Measurements from ENCODE around the gene TEC. TPM values are rescaled to one million over a fixed set of nuclear protein-coding genes. Genes with fewer than 3 reads are reported as not detected.

The TEC gene
- total and polyA plus RNA-seq, 9 of the 15 experiments (the other 6 are each of a cell fraction or from before 2014, with no cell fraction given) = 5.3 to 14.7 (median 8.8) TPM

- TF ChIP-seq TAF1 (IDR thresholded peaks at IDR 0.05; ENCODE audit: control insufficient read depth, extremely low read depth, insufficient read depth, low read length, severe bottlenecking) = no peak
- TF ChIP-seq CBX8 (IDR thresholded peaks at IDR 0.05; ENCODE audit: borderline replicate concordance, extremely low read depth, low read depth, low read length, poor library complexity, severe bottlenecking) = no peak
- TF ChIP-seq MIER1 (IDR thresholded peaks at IDR 0.05; ENCODE audit: low read depth) = no peak
- no peak for TF ChIP-seq PYGO2 (tag; IDR thresholded peaks at IDR 0.05)
- no peak for TF ChIP-seq GABPA (tag; conservative IDR thresholded peaks at IDR 0.05; ENCODE audit: low read depth)
- TF ChIP-seq CBX3 (IDR thresholded peaks at IDR 0.05; ENCODE audit: borderline replicate concordance in 1 of 2, low read length in 2 of 2) = no peak
- TF ChIP-seq MAFF (IDR thresholded peaks at IDR 0.05; ENCODE audit: low read length) = no peak
- no peak; the same call in 1 of the 2 replicates for TF ChIP-seq TFAP4 (CRISPR knock-in tag; IDR thresholded peaks at IDR 0.05; ENCODE audit: borderline replicate concordance)
- TF ChIP-seq, protein P1, sequence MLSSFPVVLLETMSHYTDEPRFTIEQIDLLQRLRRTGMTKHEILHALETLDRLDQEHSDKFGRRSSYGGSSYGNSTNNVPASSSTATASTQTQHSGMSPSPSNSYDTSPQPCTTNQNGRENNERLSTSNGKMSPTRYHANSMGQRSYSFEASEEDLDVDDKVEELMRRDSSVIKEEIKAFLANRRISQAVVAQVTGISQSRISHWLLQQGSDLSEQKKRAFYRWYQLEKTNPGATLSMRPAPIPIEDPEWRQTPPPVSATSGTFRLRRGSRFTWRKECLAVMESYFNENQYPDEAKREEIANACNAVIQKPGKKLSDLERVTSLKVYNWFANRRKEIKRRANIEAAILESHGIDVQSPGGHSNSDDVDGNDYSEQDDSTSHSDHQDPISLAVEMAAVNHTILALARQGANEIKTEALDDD (IDR thresholded peaks at IDR 0.05) = peak; percentile 98
- no peak for TF ChIP-seq EZH2 (IDR thresholded peaks at IDR 0.05; ENCODE audit: borderline replicate concordance, low read depth, low read length)
- no peak for TF ChIP-seq GTF3C2 (IDR thresholded peaks at IDR 0.05; ENCODE audit: borderline replicate concordance, extremely low read depth, insufficient read length)
- TF ChIP-seq, protein P2, sequence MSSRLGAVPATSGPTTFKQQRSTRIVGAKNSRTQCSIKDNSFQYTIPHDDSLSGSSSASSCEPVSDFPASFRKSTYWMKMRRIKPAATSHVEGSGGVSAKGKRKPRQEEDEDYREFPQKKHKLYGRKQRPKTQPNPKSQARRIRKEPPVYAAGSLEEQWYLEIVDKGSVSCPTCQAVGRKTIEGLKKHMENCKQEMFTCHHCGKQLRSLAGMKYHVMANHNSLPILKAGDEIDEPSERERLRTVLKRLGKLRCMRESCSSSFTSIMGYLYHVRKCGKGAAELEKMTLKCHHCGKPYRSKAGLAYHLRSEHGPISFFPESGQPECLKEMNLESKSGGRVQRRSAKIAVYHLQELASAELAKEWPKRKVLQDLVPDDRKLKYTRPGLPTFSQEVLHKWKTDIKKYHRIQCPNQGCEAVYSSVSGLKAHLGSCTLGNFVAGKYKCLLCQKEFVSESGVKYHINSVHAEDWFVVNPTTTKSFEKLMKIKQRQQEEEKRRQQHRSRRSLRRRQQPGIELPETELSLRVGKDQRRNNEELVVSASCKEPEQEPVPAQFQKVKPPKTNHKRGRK (tag; IDR thresholded peaks at IDR 0.05) = no peak
- TF ChIP-seq SRSF9 (IDR thresholded peaks at IDR 0.05; ENCODE audit: borderline replicate concordance, low read depth, low read length) = no peak
- TF ChIP-seq, protein P3, sequence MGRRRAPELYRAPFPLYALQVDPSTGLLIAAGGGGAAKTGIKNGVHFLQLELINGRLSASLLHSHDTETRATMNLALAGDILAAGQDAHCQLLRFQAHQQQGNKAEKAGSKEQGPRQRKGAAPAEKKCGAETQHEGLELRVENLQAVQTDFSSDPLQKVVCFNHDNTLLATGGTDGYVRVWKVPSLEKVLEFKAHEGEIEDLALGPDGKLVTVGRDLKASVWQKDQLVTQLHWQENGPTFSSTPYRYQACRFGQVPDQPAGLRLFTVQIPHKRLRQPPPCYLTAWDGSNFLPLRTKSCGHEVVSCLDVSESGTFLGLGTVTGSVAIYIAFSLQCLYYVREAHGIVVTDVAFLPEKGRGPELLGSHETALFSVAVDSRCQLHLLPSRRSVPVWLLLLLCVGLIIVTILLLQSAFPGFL (CRISPR knock-in tag; IDR thresholded peaks at IDR 0.05) = no peak
- no peak for TF ChIP-seq PHF8 (IDR thresholded peaks at IDR 0.05; ENCODE audit: borderline replicate concordance, low read length)
These were observed 26.2 kb downstream of the TEC start (continued) for GRCh38 chr4:48243429-48243828.

Measured in K562 (cell line).